Stimulated activated CD8-positive, alpha-beta memory T cell treated with anti-CD3 and anti-CD28 coated beads, Interleukin-7, amount 100 ng/mL, for 1 hour (primary cell): ENCODE measurements around the gene CDIP1.

Experiments used
- DNase-seq, 2 donors: peaks; one replicate each; pipeline ENCODE4 v3.0.0-alpha.2; 2020; ENCODE audit warnings: low read depth in 2 of 2

CDIP1 gene

DNA sequence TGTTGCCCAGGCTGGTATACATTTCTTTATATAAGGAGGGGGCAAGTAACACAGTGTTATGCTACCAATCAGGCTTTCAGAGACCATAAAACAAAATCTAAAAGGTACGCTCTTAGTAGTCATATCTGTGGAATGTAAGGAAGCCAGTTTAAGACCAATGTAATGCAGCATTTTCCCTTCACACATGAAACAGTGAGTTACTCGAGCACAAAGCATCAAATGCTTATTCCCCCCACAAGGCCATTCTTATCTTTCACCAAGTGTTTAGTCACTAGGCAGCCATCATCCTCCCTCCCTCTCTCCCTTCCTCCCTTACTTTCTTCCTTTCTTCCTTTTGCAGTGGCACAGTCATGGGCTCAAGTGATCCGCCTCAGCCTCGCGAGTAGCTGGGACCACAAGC is 49.5 kb downstream of the CDIP1 start:
- no peak for DNase-seq

DNA sequence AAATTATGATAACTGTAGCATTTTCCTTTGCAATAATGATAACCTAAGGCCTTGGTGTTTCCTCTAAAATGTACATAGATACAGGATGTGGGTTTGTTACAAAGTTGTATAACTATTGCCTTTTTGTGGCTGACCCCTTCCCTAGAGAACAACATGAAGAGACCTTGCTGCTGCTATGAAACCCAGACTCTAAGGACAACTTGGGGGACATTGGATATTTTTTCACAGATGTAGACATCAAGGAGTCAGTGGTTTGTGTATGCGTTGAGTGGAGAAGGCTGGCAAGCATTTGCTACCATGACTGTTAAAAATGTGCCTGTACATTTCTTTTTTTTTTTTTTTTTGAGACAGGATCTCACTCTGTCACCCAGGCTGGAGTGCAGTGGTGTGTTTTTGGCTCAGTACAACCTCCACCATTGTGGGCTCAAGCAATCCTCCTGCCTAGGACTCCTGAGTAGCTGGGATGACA is 50.0 kb downstream of the CDIP1 start:
- no peak for DNase-seq

DNA sequence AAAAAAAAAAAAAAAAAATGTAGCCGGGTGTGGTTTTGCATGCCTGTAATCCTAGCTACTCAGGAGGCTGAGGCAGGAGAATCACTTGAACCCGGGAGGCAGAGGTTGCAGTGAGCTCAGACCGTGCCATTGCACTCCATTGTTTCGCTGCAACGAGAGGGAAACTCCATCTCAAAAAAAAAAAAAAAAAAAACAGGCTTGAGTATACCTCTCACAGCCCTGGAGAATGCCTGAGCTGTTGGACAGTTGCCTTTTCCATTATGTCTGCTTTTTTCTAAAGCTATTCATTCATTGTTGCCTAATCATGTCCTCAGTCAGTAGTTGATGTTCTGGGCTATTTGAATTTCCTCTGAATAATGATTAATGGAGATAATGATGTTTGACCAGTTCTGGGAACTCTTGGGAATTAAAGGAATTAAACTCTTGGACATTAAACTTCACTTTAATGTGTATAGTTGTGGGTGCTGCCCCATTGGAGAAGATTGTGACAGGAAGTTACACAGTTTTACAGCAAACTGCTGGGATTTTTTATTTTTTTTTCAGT is 50.5 kb downstream of the CDIP1 start:
- DNase-seq = no peak

DNA sequence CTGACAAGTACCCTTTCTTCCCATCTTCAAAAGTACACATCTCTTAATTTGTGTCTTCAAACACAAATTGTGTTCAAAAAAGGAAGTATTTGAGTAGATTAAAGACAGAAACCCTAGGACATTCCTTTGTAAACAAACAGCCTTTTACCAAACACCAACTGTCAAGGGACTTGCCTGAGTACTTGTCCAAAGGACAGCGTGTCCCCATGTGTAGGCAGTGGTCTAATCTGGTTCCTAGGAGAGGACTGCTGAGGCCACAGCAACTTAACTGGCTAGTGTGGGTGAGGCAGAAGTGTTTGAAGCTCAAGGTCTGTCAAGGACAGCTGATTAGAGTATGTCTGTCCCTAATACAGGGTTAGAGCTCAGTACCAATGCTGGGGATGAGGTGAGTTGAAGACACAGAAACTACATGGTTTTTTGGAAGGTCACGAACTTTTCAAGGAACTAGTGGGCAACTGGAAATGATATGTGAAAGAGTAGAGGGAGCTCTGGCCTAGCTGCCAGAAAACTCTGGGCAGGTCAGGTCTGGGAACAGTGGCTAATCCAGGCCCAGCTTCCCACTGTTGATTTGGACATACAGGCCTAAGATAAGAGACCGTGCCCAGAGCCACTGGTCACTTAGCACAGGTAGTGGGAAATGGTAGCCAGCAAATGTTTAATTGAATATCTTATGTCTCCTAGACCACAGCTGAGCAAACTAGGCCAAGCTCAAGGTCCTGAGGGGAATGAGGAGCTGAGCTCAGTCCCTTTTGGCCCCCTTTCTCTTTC is 52.3 kb downstream of the CDIP1 start:
- no peak for DNase-seq

DNA sequence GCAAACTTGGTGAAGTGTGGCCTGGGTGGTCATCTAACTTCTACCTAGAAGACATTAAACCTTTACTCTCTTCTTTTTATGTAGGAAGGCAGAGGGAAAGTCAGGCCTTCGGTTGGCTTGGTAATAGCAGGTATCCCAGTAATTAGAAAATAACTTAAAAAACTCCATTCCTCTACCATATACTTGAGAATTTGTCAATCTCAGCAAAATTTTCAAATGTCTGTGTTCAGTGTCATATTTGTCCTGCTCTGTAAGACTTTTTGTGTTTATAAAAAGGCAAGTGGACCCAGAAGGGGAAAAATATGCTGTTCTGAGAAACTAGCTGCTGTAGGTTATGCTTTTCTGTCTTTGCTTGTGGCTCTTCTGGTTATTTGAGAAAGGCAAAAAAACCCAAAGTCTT is 56.6 kb downstream of the CDIP1 start:
- no peak for DNase-seq

DNA sequence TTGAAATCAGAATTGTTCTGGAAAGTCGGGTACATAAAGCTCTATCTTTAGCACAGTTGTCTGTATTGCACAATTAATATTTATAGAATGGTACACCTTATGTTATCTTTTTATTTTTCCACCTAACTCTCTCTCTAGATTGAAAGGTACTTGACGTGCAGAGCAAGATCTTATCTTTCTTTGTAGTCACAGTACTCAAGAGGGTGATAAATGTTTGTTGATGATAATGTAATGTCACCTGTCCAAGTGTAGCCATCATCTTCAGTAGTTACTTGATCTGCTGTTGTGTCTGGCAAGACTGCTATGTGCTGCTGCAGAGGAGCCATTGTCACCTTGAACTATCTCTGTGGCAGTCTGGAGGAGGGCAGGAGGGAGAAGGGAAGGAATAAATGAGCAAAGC is 57.0 kb downstream of the CDIP1 start:
- no peak for DNase-seq

DNA sequence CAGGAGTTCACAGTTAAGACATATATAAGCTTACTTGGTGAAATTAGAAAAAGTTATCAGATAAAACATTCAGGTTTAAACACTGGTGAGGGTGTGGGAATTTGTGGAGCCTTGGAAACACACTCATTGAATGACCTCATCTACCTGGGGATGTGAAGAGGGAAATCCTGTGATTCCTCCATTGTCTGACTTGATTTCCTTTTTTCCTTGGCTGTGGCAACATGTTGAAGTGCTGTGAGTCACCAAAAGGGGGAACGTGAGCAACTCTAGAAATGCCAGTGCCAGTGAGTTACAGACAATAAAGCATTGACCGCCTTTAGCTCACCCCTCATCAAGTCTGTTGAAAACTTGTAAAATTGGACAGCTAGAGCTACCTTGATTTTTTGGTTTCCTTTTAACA is 60.6 kb downstream of the CDIP1 start:
- DNase-seq = no peak

DNA sequence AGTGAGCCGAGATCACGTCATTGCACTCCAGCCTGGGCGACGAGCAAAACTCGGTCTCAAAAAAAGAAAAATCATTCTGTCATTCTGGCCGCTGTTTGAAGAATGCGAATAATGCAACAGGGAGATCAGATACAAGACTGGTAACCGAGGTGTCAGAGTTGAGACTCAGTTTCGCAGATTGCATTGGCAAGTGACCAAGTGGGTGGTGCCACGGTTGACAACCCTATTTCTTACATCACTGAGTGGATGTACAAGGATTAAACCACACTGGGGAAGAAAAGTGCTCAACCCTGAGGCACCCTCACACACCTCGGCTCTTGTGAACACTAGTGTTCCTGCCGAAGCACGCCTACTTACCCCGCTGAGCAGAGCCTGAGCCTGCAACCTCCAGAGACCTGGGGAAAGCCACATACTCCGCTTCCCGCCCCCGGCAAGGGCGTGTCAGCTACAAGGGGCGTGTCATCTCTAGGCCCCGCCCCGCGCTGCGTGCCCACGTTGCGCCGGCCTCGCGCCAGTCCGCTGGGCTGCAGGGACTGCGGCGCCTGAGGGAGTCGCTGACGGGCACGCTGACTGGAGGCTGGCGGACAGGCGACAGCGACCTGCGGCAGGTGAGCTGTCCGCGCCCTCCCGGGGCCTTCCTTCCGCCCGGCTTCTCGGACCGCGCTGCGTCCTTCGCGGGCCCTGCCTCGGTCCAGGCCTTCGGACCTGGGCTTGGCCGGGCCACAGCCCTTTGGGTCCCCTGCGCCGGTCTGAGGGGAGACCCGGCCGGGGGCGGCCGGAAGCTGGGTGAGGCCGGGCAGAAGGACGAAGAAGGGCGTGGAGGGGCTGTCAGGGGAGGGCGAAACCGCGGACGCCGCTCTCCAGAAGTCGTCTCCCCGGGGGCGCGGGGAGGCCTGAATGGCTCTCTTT is 62.4 kb downstream of the CDIP1 start, which contains the start of gene HMOX2:
HMOX2 (plus strand) TSS at position 519 of the 909 bp plus-strand sequence. CDS start 29,127 bp downstream, outside the sequence.
- DNase-seq = peak; percentile 86 to 88

DNA sequence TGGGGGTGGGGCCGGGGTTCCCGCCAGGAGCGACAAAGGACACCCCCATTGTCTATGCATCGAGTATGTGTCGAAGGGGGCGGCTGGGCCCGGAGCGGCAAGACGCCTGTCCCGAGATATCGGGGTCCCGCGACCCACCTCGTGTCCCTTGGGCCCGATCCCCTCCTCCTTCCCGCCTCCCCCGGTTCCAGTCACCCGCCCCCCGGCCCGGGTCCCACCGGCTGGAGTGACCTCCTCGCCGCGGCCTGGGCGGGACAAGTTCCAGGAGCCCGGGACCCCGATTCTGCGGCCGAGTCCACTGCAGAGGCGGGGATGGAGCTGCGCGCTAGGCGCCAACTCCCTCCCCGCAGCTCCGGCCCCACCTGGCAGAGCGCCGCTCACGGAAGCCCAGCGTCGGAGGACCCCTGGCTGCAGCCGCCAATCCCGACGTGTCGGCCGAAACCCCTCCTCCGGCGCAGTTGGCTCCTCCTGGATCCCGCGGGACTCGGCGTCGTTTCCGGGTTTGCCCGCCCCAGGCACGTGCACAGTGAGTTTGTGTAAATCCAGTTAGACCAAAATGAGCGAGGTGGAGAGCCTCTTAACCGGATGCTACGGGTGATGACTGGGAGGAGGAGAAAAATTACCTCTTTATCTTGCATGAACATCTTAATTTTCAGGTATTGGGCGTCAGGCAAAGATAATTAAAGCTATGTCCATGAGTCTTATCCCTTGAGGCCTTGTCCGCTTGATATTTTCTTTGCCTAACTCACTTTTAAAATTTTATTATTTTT is 64.2 kb downstream of the CDIP1 start, which contains the start of gene NMRAL1:
NMRAL1 (minus strand) TSS at position 434 of the 770 bp plus-strand sequence. CDS start 493 bp downstream, outside the sequence.
- DNase-seq = peak; percentile 61 to 65

DNA sequence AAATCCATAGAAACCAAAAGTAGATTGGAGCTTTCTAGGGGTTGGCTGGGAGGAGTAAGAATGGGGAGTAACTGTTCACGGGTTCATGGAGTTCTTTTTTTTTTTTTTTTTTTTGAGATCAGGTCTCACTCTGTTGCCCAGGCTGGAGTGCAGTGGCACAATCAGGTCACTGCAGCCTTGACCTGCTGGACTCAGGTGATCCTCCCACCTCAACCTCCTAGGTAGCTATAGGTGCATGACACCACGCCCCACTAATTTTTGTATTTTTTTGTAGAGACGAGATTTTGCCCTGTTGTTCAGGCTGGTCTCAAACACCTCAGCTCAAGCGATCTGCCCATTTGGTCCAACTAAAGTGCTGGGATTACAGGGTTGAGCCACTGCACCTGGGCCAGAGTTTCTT is 65.7 kb downstream of the CDIP1 start:
- DNase-seq = no peak

DNA sequence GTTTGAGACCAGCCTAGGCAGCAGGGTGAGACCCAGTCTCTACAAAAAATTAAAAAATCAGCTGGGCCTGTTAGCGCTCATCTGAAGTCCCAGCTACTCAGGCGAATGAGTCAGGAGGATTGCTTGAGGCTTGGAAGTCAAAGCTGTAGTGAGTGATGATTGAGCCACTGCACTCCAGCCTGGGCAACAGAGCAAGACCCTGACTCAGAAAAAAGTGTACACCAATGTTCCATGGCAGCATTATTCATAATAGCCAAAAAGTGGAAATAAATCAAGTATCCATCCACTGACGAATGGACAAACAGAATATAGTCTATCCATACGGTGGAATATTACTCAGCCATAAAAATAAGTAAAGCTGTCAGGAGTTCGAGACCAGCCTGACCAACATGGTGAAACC is 66.7 kb downstream of the CDIP1 start:
- DNase-seq = no peak

DNA sequence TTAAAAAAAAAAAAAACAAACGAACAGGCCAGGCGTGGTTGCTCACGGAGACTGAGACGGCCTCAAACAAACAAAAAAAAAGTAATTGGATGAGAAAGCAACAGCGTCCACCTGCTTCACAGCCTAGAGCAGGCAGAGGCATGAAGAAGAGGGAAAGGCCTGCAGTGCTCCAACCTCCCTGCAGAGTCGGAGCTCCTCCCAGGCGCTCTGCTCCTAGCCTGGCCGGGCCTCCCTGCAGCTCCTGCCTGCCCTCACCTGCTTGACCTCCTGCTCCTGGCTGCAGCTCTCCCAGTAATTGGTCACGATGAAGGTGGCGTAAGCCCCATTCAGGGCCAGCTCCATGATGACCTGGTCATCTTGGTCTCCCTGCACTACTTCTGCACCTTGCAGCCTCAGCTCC is 69.6 kb downstream of the CDIP1 start:
- DNase-seq = no peak

DNA sequence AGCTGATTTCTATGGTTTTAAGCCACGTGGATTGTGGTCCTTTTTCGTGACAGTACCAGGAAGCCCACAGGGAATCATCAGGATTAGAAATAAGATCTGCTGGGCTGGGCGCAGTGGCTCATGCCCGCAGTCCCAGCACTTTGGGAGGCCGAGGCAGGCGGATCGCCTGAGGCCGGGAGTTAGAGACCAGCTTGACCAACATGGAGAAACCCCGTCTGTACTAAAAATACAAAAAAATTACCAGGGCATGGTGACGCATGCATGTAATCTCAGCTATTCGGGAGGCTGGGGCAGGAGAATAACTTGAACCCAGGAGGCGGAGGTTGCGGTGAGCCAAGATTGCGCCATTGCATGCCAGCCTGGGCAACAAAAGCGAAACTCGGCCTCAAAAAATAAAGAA is 70.7 kb downstream of the CDIP1 start:
- DNase-seq = no peak

DNA sequence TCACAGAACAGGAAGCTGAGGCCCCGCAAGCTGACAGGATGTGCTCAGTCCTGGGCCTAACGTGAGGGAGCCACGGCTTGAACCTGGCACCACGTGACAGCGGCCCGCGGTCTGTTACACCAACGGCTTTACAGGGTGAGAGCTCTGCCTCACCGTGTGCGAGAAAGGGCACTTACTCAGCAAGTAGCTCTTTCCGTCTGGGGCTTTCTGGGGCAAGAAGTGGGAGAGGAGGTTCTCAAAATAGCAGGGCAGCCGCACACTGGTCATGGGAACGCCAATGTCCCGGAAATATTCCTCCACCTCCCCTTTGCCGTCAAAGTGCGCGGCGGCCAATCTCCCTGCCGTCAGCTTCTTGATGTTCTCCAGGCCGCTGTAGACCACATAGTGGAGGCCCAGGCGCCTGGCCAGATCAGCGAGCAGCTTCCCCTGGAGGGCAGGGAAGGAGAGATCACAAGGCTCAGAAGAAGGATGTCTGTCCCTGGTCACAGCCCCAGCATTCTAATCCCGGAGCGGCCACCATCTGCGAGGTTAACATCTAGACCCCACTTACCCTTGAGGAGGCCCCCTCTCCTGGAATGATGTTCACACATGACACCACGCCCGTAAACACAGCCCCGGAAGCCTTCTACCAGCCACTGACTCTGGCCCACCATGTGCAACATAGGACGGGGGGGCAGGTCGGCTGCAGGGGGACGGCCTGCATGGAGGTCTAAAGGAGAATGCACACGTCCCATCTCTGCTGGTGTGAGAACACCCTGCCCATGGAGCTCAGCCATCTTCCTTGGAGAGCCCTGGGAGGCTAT is 72.4 kb downstream of the CDIP1 start:
- DNase-seq = peak in 1 of 2 donors; percentile 46

DNA sequence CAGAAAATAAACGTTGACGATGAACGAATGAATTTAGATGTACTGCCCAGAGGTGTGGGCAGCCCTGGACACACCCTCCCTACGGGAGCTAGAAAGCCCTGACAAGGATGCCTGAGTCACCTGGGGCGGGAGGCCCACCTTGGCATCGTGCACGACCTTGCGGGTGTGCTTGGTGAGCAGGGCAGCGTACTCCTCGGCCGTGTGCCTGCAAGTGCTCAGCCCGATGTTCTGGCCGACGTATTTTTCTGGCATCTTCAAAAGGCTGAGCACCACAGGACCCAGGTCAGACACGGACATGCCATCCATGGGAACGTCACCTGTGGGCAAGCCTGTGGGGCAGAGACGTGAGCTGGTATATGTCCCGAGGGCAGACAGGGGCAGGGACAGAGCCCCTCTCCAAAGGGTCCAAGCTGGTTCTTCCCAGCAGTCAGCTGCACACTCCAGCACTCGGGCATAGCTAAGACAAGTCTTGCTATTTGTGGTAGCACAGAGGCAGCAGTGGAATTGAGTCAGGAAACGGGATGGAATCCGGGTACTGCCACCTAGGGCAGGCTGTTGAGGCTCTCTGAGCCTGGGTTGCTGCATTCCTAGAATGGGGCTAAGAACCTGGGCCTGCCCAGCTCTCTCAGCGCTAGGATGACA is 74.9 kb downstream of the CDIP1 start:
- no peak for DNase-seq

DNA sequence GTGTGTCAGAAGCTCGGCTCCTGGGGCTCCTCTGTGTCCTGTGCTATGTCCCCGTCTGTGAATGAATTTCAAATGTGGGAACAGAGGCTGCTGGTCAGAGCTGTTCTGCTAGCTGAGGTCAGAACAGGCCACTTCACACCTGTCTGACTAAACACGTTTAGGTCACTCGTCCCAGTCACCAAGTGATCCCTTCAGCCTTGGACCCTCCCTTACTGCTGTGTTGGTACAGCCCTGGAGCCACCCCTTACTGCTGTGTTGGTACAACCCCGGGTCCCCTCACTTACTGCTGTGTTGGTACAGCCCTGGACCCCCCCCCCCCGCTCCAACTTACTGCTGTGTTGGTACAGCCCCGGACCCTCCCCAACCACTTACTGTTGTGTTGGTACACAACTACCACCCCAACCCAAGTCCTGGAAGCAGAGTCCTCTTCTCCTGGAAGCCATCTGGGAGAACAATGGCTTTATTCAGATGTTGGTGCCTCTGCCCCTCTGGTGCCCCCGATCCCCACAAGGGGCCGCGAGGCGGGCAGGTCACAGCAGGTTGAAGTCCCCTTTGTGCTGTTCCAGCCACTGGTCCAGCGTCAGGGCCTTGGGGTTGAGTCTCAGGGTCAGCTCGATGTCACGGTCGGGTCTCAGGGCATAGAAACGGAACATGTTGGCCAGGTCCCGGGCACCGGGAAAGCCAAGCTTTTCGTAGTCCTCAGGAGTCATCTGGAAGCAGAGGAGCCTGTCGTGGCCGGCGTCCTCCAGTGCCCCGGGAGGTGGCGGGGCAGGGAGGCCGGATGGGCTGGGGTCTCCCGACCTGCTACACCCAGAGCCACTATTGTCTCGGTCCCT is 77.1 kb downstream of the CDIP1 start:
- DNase-seq = no peak

DNA sequence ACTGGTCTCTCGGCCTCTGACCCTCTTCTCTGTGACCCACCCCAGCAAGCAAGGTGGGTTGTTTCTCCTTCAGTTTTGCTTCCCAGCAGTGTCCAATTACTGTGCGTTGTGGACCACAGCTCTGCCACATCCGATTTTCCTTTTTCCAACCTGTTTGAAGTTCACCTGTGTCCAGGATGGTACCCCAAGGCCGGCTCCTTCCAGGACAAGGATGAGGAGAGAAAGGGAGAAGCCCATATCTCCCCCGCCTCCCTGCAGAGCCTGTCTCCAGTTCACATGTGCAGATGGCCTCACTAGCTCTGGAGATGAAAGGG is 77.7 kb downstream of the CDIP1 start:
- DNase-seq = no peak
